A549 (cell line): ENCODE measurements around the gene MRPS18A.

Experiments used
- POLR2A ChIP-seq: IDR thresholded peaks from 2 replicates; pipeline ENCODE4 v1.6.1; 2012; ENCODE audit warnings: mild to moderate bottlenecking, low read length
- RAD21 ChIP-seq, 2 experiments: fragments of >200 bp in 1 of 2; sonication (Bioruptor Twin) in 1 of 2; formaldehyde crosslinking in 1 of 2; IDR thresholded peaks in 1 of 2; conservative IDR thresholded peaks in 1 of 2; 2 replicates in 1 of 2; 3 replicates in 1 of 2; pipeline ENCODE4 v1.6.1; 2012 to 2018; ENCODE audit warnings: inconsistent platforms in 1 of 2
- RNF2 ChIP-seq: fragments of 200-600 bp; sonication (generic); IDR thresholded peaks from 2 replicates; pipeline ENCODE4 v1.6.1; 2016; ENCODE audit warnings: low read depth, mild to moderate bottlenecking, antibody characterized with exemption, moderate library complexity, borderline replicate concordance
- TF ChIP-seq, protein P1 (sequence below): fragments of >200 bp; sonication (Bioruptor Twin); formaldehyde crosslinking; IDR thresholded peaks from 3 replicates; pipeline ENCODE4 v1.5.1; 2016
- TF ChIP-seq, protein P2 (sequence below): fragments of 450-650 bp; IDR thresholded peaks from 2 replicates; pipeline ENCODE4 v1.6.1; 2014; ENCODE audit warnings: antibody characterized with exemption

DNA sequence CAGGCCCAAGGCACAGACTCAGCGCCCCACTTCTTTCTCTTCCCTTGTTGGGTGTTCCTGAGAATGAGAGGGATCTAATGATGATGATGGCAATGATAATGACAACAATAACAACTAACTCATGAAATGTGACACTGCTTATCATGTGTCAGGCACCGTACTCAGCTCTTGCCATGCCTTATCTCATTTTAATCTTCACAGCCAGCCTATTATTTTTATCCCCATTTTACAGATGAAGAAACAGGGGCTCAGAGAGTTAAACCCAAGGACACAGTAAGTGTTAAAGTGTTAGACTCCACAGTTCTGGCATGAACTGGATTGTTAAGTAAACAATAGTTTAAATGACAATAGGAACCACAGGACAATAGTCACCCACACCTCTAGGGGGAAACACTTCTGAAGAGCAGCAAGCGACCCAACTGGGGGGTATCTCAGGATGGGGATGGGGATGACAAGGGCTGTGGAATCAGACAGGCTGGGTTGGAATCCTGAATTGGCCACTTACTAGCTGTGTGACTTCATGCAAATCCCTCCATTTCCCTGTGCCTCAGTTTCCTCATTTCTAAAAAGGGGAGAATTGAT lies 30.3 kb downstream of the MRPS18A start:
- no peak for TF ChIP-seq RNF2
- TF ChIP-seq, protein P1, sequence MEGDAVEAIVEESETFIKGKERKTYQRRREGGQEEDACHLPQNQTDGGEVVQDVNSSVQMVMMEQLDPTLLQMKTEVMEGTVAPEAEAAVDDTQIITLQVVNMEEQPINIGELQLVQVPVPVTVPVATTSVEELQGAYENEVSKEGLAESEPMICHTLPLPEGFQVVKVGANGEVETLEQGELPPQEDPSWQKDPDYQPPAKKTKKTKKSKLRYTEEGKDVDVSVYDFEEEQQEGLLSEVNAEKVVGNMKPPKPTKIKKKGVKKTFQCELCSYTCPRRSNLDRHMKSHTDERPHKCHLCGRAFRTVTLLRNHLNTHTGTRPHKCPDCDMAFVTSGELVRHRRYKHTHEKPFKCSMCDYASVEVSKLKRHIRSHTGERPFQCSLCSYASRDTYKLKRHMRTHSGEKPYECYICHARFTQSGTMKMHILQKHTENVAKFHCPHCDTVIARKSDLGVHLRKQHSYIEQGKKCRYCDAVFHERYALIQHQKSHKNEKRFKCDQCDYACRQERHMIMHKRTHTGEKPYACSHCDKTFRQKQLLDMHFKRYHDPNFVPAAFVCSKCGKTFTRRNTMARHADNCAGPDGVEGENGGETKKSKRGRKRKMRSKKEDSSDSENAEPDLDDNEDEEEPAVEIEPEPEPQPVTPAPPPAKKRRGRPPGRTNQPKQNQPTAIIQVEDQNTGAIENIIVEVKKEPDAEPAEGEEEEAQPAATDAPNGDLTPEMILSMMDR = no peak
- TF ChIP-seq, protein P2, sequence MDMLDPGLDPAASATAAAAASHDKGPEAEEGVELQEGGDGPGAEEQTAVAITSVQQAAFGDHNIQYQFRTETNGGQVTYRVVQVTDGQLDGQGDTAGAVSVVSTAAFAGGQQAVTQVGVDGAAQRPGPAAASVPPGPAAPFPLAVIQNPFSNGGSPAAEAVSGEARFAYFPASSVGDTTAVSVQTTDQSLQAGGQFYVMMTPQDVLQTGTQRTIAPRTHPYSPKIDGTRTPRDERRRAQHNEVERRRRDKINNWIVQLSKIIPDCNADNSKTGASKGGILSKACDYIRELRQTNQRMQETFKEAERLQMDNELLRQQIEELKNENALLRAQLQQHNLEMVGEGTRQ = no peak
- TF ChIP-seq POLR2A = no peak
- no peak for TF ChIP-seq RAD21 (conservative IDR thresholded peaks at IDR 0.05 in 1 of 2, IDR thresholded peaks at IDR 0.05 in 1 of 2)
